DMS53 treated with DMSO at 0.1 percent for 48 hours (cell line): Measurements from ENCODE around the gene OR8B8.
A peak's percentile ranks its signal among the peaks of the same experiment; 100 is the strongest.
"Not testable (repeated sequence)": the region's sequence is repeated elsewhere in the genome, so short reads cannot be mapped to it uniquely, and the experiment has no call there.

Source experiments
- DNase-seq: peaks from one replicate; lab custom pipeline; 2025; ENCODE audit not compliant: unreplicated experiment; lab: John Stamatoyannopoulos, UW

Gene OR8B8, protein sequence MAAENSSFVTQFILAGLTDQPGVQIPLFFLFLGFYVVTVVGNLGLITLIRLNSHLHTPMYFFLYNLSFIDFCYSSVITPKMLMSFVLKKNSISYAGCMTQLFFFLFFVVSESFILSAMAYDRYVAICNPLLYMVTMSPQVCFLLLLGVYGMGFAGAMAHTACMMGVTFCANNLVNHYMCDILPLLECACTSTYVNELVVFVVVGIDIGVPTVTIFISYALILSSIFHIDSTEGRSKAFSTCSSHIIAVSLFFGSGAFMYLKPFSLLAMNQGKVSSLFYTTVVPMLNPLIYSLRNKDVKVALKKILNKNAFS

DNA sequence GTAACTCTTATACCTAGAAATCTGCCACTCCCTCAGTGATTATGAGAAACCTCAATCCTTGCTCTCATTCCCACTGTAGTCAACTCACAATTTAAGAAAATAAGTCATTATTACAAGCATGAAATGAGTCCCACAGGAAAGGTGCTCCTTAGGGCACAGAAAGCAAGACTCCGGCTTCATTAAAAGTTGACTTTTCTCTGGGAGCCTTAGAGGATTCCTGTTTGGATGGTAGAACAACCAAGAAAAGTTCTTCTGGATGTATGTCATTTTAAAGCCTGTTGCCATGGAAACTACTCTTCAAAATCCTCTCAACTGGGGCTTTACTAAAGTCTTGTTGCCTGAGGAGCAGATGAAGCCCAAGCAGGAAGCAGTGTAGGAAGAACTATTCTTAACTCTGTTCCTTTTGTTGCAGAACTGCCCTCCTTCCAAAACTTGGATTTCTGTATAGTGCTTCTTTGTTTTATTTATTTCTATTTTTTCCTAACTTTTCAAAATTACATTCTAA lies at the start of gene OR8B8:
OR8B8 (minus strand) TSS at position 51 of the 505 bp plus-strand sequence. CDS start 4,611 bp downstream, outside the sequence.
- DNase-seq, result no peak

DNA sequence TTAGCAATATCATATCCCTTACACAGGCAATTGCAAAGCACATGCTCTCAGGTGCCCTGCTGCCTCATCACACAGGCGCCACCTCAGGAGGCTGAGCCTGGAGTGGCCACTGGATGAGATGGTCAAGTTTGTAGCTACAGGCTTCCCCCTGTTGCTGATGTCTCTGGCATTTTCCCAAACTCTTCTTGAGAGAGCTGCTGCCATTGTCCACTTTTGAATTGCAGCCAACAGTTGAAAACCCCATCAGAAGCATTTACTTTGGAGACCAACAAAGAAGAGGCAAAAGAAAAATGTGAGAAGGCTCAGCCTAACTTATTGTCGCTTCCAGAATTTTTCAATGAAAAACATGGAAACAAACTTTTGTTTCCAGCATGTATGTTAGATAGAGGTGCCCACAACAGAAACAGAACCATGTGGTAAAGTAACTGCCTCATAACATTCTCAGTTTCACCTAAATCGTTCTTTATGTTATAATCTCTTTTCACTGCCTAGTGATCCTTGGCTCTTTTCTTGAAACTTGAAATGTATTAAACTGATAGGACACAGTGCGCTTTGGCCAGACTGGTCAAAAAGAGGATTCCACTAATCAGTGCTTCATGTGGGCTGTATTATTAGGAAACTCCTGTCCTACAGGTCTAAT lies 47.6 kb upstream of the OR8B8 start:
- no peak for DNase-seq

DNA sequence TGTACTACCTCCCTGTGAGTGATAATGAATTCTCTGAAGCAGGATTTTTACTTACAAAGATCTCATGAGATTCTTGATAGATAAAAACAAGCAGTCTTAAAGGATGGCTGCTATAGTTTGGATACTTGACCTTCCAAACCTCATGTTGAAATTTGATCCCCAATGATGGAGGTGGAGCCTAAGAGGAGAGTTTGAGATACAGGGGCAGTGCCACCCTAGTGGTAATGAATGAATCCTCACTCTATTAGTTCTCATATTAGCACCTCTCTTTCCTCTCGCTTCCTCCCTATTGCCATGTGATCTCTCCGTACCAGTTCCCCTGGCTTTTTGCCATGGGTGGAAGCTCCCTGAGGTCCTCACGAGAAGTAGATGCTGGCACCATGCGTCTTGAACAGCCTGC lies 37.9 kb upstream of the OR8B8 start:
- DNase-seq, result no peak

DNA sequence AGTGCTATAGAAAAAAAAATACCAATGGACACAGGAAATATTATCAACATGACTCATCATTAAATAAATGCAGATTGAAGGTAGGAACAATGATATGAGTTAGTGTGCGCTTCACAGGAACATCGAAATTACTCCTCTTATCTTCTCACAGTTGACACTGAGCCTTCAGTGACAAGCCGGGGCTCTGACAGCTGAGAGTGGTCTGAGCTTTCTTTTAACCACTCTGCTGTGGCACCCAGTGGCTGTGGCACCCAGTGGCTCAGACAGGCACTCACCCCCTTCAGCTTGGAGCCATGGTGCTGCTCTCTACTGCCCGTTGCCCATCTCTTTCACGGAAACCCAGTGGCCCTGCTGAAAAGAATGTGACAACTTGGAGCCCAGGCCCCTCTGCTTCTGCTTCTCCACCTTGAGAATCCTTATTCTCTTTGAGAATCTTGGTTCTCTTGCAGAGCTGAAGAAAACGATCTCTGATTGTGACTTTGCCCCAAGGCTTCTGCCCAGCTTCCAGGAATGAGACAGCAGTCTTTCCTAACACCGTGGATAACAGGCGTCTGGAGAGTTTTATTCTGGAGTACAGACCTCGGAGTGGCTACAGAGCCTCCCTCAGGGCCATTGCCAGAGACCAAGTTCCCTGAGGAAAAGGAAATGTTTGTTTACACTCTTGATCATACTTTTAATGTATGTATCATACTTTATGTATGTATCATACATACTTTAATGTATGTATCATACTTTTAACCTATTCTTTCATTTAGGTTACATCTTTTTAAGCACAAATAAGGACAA lies 37.1 kb upstream of the OR8B8 start:
- no peak for DNase-seq

DNA sequence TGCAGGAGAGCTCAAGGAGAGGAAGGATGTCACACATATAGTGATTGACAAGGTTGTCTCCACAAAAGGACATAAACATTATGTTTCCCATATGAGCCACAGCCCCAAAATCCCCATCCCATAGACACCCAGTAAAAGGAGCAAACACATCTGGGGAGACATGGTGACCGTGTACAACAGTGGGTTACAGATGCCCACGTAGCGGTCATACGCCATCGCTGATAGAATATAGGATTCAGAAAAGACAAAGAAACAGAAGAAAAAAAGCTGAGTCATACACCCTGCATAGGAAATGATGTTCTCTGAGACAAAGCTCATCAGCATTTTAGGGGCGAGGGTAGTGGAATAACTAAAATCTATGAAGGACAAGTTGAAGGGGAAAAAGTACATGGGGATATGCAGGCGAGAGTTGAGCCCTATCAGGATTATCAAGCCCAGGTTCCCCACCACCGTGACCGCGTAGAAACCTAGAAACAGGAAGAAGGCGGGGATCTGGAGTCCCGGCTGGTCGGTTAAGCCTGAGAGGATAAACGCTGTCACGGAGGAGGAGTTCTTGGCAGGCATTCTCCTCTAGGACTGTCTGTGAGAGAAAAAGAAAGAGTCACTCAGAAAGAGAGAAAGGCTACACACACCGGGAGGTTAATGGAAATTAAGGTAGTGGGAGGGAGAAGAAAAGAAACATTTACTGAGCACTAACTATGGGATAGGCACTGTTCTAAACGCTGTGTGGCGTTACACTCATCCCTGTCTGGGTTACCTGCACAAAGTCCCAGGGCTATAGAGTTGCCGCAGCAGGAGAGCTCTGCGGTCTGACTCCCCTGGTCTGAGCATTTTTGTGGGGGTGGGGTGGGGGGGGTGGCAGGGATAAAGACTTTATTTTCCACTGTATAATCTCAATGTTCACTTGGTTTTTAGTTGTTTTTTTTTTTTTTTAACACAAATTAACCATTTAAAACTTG lies 36.1 kb upstream of the OR8B8 start:
- peak; percentile 86 for DNase-seq

DNA sequence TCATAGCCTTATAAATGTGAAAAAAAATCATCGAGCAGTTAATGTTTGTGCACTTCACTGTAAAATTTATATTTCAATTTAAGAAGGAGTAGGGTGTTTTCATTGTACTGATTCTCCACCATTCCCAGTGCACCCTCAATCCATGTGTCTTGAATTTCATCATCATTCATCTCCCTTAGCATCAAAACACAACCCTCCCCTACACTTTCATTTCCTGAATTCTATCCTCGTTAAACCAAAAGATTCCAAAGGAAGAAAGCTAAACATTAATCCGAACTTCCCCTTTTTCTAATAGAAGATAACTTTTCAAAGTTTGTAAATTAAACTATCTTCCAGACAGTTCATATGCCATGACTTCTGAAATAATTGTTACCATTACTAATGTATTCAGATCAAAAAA lies 34.1 kb upstream of the OR8B8 start:
- DNase-seq, result no peak

DNA sequence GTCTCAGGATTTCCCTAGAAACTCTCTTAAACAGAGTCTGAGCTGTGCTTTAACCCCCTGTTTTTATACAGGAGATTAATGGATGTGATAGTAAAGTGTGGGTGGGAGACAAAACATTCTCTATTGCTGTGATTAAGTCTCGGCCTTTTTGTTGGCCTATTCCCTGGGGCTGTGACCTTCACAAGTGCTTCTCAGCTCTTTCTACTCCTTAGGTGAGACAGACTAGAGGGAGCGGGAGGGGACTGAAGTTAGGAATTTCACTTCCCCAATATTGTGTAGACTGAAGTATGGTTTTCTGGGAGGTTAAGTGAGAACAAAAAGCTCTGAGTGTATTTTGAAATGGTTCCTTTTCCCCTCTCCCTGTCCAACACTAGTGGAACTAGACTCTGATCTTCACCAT lies 29.8 kb upstream of the OR8B8 start:
- DNase-seq, result no peak

DNA sequence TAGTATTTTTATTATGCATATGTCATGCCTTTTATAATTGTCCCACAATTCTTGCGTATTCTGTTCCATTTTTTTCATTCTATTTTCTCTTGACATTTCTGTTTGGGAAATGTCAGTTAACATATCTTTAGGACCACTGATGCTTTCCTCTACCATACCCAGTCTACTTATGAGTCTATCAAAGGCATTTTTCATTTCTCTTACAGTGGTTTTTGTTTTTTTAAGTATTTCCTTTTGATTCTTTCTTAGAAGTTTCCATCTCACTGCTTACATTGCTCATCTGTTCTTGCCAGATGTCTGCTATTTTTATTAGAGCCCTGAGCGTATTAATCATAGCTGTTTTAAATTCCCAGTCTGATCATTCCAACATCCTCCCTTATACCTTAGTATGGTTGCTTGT lies 29.3 kb upstream of the OR8B8 start:
- DNase-seq, result no peak

DNA sequence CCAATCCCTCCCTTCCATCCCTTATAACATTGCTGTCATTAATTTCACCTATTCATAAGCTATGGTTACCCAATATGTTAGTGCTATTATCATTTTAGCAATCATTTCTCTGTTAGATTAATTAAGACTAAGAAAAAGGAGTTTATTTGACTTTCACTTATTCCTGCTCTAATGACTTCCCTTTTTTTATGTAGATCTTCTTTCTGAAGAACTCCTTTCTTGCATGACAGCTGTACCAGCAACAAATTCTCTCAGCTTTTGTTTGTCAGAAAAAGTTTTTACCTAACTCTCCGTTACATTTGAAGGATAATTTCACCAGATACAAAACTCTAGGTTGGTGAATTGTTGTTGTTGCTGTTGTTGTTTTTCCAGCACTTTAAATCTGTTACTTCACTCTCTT lies 28.6 kb upstream of the OR8B8 start:
- no peak for DNase-seq

DNA sequence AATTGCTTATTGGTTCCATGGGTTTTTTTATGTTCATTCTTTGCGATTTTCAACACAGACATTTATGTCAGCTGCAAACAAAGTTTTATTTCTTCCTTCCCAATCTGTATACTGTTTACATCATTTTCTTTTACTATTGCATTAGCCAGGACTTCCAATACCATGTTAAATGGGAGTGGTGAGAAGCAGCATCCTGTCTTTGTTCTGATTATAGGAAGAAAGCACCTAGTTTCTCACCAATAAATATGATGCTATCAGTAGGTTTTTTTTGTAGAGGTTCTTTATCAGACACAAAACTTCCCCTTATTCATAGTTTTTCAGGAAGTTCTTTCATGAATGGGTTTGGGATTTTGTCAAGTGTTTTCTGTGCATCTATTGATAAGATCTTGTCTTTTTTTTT lies 28.0 kb upstream of the OR8B8 start:
- no peak for DNase-seq

DNA sequence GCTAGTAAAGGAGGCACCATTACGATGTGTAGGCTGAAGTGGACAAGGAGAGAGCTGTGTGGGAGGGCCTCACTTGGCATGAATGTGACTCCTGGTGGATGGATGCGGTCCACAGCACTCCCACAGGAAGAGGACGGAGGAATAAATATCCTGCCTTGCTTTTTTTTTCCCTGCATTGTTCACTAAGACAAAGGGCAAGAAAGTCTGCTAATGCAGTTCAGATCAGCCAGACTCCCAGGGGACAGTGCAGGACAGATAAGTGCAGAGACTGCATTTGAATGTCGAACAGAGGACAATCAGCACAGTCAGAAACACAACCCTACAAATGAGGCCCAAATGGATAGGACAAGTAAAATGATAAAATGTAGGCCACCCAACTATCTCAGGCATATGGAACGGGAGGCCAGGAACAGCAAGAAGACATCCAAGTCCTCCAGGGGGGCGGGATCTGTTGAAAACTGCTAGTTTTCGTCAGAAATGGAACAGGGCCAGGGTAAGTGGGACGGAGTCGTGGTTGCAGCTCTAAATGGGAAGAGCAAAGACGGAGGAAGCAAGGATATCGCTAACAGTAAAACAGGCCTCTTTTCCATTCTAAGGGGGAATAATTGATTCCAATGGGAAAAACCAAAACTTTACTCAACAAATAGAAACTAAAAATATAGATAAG lies 25.2 kb upstream of the OR8B8 start:
- no peak for DNase-seq

DNA sequence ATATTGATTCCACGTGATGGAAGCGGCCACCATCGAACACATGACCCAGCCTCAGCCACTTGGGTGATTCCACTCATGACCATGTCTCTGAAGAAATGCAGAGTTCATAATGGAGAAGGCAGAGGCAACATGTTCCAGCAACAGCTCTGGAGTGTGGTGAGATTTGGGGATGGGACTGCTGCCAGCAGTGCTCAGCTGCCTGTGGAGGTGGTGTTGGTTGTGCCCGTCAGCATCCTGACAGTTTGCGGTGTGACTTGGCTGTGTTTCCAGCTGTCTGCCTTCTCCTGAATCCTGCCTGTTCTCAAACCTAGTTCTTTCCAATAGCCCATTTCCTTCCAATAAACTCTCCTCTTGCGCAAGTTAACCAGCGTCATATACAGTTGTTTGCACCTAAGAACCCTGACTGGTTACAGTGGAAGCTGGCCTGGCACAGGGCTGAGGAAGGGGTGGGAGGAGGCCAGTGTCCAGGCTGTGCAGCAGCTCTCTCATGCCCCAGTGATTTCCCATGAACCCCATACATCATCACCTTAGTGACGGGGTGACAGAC lies 22.0 kb upstream of the OR8B8 start:
- no peak for DNase-seq

DNA sequence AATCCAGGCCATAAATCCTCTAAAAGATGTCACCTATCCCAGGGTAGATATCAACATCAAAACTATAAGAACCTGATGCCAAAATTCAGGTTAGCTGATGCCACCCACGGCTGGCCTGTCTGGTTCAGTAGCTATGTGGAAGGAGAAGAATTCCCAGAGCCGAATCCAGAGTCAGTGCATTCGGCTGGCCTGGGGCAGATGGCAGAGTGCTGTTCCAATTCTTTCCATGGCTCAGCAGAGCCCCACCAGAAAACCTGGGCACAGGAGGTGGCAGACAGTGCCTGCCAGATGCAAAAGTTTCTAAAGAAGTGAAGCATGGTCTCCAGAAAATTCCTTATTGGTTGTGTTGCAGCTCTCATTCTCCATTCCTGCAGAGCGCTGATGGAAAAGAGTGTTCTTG lies 19.9 kb upstream of the OR8B8 start:
- DNase-seq, result no peak

DNA sequence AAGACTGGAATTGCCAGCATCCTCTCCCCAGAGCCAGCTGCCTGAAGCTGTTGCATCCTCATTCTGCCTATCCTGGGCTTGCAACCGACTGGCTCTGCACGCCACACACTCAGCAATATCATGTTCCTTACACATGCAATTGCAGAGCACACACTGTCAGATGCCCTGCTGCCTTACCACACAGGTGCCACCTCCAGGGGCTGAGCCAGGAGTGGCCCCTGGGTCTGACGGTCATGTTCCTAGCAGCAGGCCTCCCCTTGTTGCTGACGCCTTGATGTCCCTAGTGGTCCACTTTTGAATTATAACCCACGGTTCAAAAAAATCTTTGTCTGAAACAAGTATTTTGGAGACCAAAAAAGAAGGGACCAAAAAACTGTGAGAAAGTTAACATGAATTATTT lies 18.5 kb upstream of the OR8B8 start:
- no peak for DNase-seq

DNA sequence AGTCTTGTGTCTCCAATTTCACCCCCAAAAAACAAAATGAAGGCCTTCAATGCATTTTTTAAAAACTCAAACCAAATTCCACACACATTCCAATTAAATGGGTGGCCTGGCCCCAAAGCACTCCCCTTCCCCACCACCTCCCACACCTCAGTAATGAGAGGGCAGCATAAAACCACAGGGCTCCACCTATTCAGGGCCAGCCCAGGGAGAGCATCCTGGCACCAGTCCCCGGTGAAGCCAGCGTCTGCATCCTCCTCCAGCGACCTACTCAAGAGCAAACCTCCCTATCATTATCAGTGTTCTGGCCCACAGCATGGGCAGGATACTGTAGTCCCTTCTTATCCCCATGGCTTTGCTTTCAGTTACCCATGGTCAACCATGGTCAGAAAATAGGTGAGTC lies 17.8 kb upstream of the OR8B8 start:
- no peak for DNase-seq

DNA sequence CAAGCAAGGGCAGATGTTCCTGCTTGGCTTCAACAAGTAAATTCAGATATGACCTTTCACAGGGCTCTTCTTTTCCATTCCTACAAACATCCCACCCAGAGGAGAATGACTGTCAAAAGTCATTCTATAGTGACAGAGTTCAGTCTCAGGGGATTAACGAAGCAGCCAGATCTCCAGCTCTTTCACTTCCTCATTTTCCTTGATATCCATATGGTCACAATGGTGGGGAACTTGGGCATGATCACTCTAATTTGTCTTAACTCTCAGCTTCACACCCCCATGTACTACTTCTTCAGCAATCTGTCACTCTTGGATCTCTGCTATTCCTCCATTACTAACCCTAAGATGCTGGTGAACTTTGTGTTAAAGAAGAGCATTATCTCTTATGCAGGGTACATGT lies 15.0 kb upstream of the OR8B8 start:
- no peak for DNase-seq

DNA sequence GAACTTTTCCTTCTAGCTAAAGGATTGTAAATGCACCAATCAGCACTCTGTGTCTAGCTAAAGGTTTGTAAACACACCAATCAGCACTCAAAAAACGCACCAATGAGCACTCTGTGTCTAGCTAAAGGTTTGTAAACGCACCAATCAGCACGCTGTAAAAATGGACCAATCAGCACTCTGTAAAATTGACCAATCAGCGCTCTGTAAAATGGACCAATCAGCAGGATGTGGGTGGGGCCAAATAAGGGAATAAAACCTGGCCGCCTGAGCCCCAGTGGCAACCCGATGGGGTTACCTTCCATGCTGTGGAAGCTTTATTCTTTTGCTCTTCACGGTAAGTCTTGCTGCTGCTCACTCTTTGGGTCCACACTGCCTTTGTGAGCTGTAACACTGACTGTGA lies 13.9 kb upstream of the OR8B8 start:
- DNase-seq, result not testable (repeated sequence)

DNA sequence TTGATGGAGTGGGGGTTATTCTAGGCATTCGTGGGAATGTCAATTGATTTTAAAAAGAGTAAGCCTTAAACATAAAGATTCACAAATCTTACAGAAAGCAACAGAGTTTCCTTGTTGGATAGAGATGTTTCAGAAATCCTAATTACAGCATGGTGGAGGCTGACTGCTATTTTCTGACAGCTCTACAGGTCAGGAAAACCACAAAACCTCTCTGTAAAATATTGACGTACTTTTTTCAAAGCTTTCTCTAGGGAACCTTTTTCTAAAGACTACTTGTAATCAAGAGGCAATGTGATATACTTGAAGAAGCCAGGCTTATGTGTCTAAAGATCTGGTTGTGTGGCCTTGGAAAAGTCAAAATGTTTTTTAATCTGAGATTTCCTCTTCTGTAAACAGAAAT lies 9.1 kb upstream of the OR8B8 start:
- DNase-seq, result no peak

DNA sequence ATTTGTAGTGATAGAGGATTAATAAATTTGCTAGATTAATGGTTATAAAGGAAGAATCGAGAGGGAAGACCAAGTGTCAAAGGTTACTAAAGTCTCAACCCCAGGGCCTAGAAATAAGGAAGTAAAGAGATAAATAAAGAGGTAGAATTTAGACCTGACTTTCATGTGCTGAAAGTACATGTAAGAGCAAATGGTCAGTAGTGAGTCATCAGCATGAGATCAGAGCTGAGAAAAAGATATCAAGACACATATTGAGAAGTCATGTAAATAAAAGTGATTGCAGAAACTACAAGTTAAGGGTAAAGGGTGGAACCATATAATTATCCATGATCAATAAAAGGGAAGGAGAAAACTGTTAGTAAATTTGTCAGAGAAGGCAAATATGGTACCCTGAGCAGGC lies 1.4 kb upstream of the OR8B8 start:
- DNase-seq, result peak; percentile 11

DNA sequence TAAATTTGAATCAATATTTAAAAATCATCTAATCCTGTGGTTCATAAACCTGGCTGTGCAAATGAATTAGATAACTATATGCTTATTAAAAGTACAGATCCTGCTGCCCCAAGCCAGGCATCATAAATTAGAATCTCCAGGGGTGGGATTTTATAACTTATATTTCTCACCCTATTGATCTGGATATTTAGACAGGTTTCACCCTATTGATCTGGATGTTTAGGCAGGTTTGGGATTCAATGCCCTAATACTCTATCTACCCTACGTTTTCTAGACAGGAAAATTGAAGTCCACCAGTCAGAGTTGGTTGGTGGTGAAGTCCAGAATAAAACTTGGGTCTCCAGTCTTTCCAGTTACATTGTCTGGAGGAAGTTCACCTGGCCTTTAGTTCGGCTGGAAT lies 2.6 kb downstream of the OR8B8 start:
- no peak for DNase-seq
